ENCODE data around the gene PUM1.

GRCh38 chr1:31004231-31004621 lies 61.3 kb downstream of the PUM1 start:
- TF ChIP-seq POLR2A (IDR thresholded peaks at IDR 0.05; ENCODE audit: low read depth, low read length), result no peak
- TF ChIP-seq POLR2AphosphoS5 (IDR thresholded peaks at IDR 0.05; ENCODE audit: low read depth, low read length), result no peak

All from GM12892 (cell line).